Neural cell (in vitro differentiated cells): ENCODE results near the gene PI4K2B.

Experiments
- EP300 ChIP-seq: fragments of 450-650 bp; conservative IDR thresholded peaks from 2 replicates; pipeline ENCODE4 v1.6.1; 2014; ENCODE audit warnings: antibody characterized with exemption, mild to moderate bottlenecking, moderate library complexity; ENCODE audit not compliant: poor library complexity, severe bottlenecking
- EZH2 ChIP-seq: fragments of 200-600, 300-800 bp; shearing (Covaris generic), sonication (generic); IDR thresholded peaks from 2 replicates; pipeline ENCODE4 v1.6.1; 2014; ENCODE audit warnings: antibody characterized with exemption, low read length, borderline replicate concordance, mild to moderate bottlenecking; ENCODE audit not compliant: insufficient read depth, poor library complexity, severe bottlenecking
- MXI1 ChIP-seq: fragments of 450-650 bp; conservative IDR thresholded peaks from 2 replicates; pipeline ENCODE4 v1.6.1; 2014; ENCODE audit warnings: antibody characterized with exemption, mild to moderate bottlenecking; ENCODE audit not compliant: poor library complexity, severe bottlenecking
- POLR2AphosphoS5 ChIP-seq: IDR thresholded peaks from 2 replicates; pipeline ENCODE4 v1.6.1; 2012
- TF ChIP-seq, protein P1 (sequence below): fragments of 450-650 bp; IDR thresholded peaks from 2 replicates; pipeline ENCODE4 v1.5.1; 2014; ENCODE audit warnings: antibody characterized with exemption, mild to moderate bottlenecking, moderate library complexity; ENCODE audit not compliant: poor library complexity, severe bottlenecking
- TF ChIP-seq, protein P2 (sequence below): IDR thresholded peaks from 2 replicates; pipeline ENCODE4 v1.6.1; 2012; ENCODE audit warnings: borderline replicate concordance

DNA sequence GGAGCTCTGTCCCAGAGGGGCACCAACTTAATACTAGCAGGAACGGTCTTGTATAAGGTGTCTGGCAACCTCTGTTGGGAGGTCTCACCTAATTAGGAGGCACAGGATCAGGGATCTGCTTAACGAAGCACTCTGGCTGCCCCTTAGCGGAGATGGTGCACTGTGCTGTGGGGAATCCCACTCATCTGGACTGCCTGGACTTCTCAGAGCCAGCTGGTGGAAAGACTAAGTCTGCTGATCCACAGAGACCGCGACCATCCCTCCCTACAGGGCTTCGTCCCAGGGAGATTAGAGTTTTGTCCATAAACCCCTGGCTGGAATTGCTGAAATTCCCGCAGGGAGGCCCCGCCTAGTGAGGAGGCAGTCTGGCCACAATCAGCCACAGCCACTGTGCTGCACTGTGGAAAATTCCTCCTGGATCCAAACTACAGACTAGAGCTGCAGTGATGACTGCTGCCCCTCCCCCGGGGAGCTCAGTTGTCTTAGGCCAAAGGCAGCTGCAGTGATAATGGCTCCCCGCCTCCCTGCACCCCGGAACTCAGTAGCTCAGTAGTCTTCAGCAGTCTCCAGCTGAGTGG, 56.7 kb downstream of the PI4K2B start:
- TF ChIP-seq, protein P1, sequence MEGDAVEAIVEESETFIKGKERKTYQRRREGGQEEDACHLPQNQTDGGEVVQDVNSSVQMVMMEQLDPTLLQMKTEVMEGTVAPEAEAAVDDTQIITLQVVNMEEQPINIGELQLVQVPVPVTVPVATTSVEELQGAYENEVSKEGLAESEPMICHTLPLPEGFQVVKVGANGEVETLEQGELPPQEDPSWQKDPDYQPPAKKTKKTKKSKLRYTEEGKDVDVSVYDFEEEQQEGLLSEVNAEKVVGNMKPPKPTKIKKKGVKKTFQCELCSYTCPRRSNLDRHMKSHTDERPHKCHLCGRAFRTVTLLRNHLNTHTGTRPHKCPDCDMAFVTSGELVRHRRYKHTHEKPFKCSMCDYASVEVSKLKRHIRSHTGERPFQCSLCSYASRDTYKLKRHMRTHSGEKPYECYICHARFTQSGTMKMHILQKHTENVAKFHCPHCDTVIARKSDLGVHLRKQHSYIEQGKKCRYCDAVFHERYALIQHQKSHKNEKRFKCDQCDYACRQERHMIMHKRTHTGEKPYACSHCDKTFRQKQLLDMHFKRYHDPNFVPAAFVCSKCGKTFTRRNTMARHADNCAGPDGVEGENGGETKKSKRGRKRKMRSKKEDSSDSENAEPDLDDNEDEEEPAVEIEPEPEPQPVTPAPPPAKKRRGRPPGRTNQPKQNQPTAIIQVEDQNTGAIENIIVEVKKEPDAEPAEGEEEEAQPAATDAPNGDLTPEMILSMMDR: no peak
- TF ChIP-seq EZH2 (no peak), POLR2AphosphoS5 (no peak), EP300 (no peak), MXI1 (no peak)
- TF ChIP-seq, protein P2, sequence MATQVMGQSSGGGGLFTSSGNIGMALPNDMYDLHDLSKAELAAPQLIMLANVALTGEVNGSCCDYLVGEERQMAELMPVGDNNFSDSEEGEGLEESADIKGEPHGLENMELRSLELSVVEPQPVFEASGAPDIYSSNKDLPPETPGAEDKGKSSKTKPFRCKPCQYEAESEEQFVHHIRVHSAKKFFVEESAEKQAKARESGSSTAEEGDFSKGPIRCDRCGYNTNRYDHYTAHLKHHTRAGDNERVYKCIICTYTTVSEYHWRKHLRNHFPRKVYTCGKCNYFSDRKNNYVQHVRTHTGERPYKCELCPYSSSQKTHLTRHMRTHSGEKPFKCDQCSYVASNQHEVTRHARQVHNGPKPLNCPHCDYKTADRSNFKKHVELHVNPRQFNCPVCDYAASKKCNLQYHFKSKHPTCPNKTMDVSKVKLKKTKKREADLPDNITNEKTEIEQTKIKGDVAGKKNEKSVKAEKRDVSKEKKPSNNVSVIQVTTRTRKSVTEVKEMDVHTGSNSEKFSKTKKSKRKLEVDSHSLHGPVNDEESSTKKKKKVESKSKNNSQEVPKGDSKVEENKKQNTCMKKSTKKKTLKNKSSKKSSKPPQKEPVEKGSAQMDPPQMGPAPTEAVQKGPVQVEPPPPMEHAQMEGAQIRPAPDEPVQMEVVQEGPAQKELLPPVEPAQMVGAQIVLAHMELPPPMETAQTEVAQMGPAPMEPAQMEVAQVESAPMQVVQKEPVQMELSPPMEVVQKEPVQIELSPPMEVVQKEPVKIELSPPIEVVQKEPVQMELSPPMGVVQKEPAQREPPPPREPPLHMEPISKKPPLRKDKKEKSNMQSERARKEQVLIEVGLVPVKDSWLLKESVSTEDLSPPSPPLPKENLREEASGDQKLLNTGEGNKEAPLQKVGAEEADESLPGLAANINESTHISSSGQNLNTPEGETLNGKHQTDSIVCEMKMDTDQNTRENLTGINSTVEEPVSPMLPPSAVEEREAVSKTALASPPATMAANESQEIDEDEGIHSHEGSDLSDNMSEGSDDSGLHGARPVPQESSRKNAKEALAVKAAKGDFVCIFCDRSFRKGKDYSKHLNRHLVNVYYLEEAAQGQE: no peak
